Ovary (tissue), 3 donors: ENCODE data around the gene CUL9.

Experiments used
- CTCF ChIP-seq, 3 donors: fragments of 450-650 bp in 2 of 3; fragments of 200-600 bp in 1 of 3; IDR thresholded peaks; one replicate each; pipeline versions ENCODE4 v1.5.1 to v1.8.0; 2016 to 2022; ENCODE audit warnings: antibody characterized with exemption in 3 of 3, mild to moderate bottlenecking in 1 of 3
- POLR2A ChIP-seq: fragments of 450-650 bp; IDR thresholded peaks from one replicate; pipeline ENCODE4 v1.6.1; 2017; ENCODE audit warnings: antibody characterized with exemption, mild to moderate bottlenecking, moderate library complexity
- donor health status: DM: no; HTN: no; CAD: no.

GRCh38 chr6:43178150-43178549 lies 3.8 kb upstream of the CUL9 start:
- TF ChIP-seq CTCF (IDR thresholded peaks at IDR 0.05), result no peak
- no peak for TF ChIP-seq POLR2A
